ENCODE measurements around the gene RCAN2. TPM values are rescaled to one million over a fixed set of nuclear protein-coding genes. Genes with fewer than 3 reads are reported as not detected.

The RCAN2 gene
- total and polyA plus RNA-seq, 2 experiments from 2014 or later: 6.0 to 9.3 TPM

DNA sequence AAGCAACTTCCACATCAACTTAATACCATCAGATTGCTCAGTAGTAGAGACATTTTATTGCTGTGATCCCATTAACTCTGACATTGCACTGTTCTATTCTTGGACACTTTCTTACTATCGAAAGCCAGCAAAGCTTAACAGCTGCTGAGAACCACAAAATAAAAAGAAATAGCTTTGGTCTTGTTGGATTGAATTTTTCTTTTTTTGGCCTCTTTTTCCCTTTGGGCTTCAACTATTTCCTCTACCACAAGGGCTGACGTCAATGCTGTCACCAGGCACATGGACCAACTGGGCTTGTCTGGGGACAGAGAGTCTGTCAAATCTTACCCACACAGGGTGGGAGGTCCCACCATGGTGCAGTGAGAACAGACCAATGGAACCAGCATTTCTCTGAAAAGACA is 257.1 kb downstream of the RCAN2 start:
- no peak overlapping the region for H3K4me3 ChIP-seq
- no peak overlapping the region for H3K27ac ChIP-seq (ENCODE audit: low read depth)
- no peaks in the 10 kb centered on the region for H3K79me2 ChIP-seq (replicated peaks; ENCODE audit: insufficient read depth)
- no peaks in the 10 kb centered on the region for H4K20me1 ChIP-seq (replicated peaks; ENCODE audit: insufficient read depth)
- Mint-ChIP-seq H3K9me3 (peaks cover 28% of the 10 kb centered on the region), H3K4me1 (no peaks in the 10 kb centered on the region; the same call in 2 of the 3 replicates), H3K4me3 (no peak overlapping the region), H3K27ac (no peak overlapping the region), H3K36me3 (ENCODE audit: low read depth) (peaks cover 11% of the 10 kb centered on the region; the same call in 2 of the 3 replicates), H3K27me3 (ENCODE audit: insufficient read depth, low read depth, poor library complexity) (peaks cover 3% of the 10 kb centered on the region)
- H3K27me3 ChIP-seq (ENCODE audit: insufficient read depth): no peaks in the 10 kb centered on the region
- DNase-seq (ENCODE audit: low spot score): no peak
- H3K4me2 ChIP-seq: no peak overlapping the region
- H3K4me1 ChIP-seq (ENCODE audit: insufficient read depth): no peaks in the 10 kb centered on the region
- no peaks in the 10 kb centered on the region for H3K9me2 ChIP-seq (ENCODE audit: insufficient read depth)
- H2AFZ ChIP-seq: no peak overlapping the region
- no peaks in the 10 kb centered on the region for H3F3A ChIP-seq (replicated peaks; ENCODE audit: low read depth)
- TF ChIP-seq, protein P1, sequence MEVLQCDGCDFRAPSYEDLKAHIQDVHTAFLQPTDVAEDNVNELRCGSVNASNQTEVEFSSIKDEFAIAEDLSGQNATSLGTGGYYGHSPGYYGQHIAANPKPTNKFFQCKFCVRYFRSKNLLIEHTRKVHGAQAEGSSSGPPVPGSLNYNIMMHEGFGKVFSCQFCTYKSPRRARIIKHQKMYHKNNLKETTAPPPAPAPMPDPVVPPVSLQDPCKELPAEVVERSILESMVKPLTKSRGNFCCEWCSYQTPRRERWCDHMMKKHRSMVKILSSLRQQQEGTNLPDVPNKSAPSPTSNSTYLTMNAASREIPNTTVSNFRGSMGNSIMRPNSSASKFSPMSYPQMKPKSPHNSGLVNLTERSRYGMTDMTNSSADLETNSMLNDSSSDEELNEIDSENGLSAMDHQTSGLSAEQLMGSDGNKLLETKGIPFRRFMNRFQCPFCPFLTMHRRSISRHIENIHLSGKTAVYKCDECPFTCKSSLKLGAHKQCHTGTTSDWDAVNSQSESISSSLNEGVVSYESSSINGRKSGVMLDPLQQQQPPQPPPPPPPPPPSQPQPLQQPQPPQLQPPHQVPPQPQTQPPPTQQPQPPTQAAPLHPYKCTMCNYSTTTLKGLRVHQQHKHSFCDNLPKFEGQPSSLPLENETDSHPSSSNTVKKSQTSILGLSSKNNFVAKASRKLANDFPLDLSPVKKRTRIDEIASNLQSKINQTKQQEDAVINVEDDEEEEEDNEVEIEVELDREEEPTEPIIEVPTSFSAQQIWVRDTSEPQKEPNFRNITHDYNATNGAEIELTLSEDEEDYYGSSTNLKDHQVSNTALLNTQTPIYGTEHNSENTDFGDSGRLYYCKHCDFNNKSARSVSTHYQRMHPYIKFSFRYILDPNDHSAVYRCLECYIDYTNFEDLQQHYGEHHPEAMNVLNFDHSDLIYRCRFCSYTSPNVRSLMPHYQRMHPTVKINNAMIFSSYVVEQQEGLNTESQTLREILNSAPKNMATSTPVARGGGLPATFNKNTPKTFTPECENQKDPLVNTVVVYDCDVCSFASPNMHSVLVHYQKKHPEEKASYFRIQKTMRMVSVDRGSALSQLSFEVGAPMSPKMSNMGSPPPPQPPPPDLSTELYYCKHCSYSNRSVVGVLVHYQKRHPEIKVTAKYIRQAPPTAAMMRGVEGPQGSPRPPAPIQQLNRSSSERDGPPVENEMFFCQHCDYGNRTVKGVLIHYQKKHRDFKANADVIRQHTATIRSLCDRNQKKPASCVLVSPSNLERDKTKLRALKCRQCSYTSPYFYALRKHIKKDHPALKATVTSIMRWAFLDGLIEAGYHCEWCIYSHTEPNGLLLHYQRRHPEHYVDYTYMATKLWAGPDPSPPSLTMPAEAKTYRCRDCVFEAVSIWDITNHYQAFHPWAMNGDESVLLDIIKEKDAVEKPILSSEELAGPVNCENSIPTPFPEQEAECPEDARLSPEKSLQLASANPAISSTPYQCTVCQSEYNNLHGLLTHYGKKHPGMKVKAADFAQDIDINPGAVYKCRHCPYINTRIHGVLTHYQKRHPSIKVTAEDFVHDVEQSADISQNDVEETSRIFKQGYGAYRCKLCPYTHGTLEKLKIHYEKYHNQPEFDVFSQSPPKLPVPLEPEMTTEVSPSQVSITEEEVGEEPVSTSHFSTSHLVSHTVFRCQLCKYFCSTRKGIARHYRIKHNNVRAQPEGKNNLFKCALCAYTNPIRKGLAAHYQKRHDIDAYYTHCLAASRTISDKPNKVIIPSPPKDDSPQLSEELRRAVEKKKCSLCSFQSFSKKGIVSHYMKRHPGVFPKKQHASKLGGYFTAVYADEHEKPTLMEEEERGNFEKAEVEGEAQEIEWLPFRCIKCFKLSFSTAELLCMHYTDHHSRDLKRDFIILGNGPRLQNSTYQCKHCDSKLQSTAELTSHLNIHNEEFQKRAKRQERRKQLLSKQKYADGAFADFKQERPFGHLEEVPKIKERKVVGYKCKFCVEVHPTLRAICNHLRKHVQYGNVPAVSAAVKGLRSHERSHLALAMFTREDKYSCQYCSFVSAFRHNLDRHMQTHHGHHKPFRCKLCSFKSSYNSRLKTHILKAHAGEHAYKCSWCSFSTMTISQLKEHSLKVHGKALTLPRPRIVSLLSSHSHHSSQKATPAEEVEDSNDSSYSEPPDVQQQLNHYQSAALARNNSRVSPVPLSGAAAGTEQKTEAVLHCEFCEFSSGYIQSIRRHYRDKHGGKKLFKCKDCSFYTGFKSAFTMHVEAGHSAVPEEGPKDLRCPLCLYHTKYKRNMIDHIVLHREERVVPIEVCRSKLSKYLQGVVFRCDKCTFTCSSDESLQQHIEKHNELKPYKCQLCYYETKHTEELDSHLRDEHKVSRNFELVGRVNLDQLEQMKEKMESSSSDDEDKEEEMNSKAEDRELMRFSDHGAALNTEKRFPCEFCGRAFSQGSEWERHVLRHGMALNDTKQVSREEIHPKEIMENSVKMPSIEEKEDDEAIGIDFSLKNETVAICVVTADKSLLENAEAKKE (CRISPR knock-in tag; IDR thresholded peaks at IDR 0.05): no peak
- TF ChIP-seq EZH2 (IDR thresholded peaks at IDR 0.05; ENCODE audit: low read depth, unreplicated experiment): no peak
- TF ChIP-seq POLR2AphosphoS5 (IDR thresholded peaks at IDR 0.05; ENCODE audit: low read depth): no peak
- no peak for TF ChIP-seq ZNF331 (CRISPR knock-in tag; IDR thresholded peaks at IDR 0.05; ENCODE audit: low read depth)
- TF ChIP-seq, protein P2, sequence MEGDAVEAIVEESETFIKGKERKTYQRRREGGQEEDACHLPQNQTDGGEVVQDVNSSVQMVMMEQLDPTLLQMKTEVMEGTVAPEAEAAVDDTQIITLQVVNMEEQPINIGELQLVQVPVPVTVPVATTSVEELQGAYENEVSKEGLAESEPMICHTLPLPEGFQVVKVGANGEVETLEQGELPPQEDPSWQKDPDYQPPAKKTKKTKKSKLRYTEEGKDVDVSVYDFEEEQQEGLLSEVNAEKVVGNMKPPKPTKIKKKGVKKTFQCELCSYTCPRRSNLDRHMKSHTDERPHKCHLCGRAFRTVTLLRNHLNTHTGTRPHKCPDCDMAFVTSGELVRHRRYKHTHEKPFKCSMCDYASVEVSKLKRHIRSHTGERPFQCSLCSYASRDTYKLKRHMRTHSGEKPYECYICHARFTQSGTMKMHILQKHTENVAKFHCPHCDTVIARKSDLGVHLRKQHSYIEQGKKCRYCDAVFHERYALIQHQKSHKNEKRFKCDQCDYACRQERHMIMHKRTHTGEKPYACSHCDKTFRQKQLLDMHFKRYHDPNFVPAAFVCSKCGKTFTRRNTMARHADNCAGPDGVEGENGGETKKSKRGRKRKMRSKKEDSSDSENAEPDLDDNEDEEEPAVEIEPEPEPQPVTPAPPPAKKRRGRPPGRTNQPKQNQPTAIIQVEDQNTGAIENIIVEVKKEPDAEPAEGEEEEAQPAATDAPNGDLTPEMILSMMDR (conservative IDR thresholded peaks at IDR 0.05; ENCODE audit: low read depth in 2 of 2): no peak
- no peak for TF ChIP-seq STAT1 (IDR thresholded peaks at IDR 0.05; ENCODE audit: unreplicated experiment)
- TF ChIP-seq, protein P3, sequence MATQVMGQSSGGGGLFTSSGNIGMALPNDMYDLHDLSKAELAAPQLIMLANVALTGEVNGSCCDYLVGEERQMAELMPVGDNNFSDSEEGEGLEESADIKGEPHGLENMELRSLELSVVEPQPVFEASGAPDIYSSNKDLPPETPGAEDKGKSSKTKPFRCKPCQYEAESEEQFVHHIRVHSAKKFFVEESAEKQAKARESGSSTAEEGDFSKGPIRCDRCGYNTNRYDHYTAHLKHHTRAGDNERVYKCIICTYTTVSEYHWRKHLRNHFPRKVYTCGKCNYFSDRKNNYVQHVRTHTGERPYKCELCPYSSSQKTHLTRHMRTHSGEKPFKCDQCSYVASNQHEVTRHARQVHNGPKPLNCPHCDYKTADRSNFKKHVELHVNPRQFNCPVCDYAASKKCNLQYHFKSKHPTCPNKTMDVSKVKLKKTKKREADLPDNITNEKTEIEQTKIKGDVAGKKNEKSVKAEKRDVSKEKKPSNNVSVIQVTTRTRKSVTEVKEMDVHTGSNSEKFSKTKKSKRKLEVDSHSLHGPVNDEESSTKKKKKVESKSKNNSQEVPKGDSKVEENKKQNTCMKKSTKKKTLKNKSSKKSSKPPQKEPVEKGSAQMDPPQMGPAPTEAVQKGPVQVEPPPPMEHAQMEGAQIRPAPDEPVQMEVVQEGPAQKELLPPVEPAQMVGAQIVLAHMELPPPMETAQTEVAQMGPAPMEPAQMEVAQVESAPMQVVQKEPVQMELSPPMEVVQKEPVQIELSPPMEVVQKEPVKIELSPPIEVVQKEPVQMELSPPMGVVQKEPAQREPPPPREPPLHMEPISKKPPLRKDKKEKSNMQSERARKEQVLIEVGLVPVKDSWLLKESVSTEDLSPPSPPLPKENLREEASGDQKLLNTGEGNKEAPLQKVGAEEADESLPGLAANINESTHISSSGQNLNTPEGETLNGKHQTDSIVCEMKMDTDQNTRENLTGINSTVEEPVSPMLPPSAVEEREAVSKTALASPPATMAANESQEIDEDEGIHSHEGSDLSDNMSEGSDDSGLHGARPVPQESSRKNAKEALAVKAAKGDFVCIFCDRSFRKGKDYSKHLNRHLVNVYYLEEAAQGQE (IDR thresholded peaks at IDR 0.05; ENCODE audit: unreplicated experiment): no peak
- TF ChIP-seq EZH2phosphoT487 (IDR thresholded peaks at IDR 0.05; ENCODE audit: unreplicated experiment): no peak
- no peak for TF ChIP-seq JUNB (IDR thresholded peaks at IDR 0.05; ENCODE audit: unreplicated experiment)
- TF ChIP-seq ZNF114 (CRISPR knock-in tag; IDR thresholded peaks at IDR 0.05): no peak
- TF ChIP-seq NANOG (IDR thresholded peaks at IDR 0.05; ENCODE audit: borderline replicate concordance): no peak
- no peak for TF ChIP-seq CREB1 (CRISPR knock-in tag; IDR thresholded peaks at IDR 0.05; ENCODE audit: low read depth)
- H3K36me3 ChIP-seq (ENCODE audit: insufficient read depth): no peaks in the 10 kb centered on the region; the same call in 1 of the 2 replicates
- no peak for ATAC-seq
